Measurements from ENCODE around the gene PTN. TPM values are rescaled to one million over a fixed set of nuclear protein-coding genes. Genes with fewer than 3 reads are reported as not detected.

PTN gene
- total RNA-seq, result 9.0 and 13.2 TPM in 2 replicates

GRCh38 chr7:137343281-137343841, at the start of gene PTN:
TSS of gene PTN (minus strand) at chr7:137343733. CDS start at chr7:137254973, 88,760 bp downstream.

All from smooth muscle cell of the pulmonary artery (primary cell).